Stimulated activated CD8-positive, alpha-beta memory T cell treated with anti-CD3 and anti-CD28 coated beads, Interleukin-12 subunit alpha, Interleukin-12 subunit beta, amount 100 ng/mL, for 1 hour (primary cell): Measurements from ENCODE around the gene KRTAP10-2.

ENCODE experiments used
- DNase-seq: peaks from one replicate; pipeline ENCODE4 v3.0.0-alpha.2; 2020; ENCODE audit warnings: low read depth

KRTAP10-2 gene

DNA sequence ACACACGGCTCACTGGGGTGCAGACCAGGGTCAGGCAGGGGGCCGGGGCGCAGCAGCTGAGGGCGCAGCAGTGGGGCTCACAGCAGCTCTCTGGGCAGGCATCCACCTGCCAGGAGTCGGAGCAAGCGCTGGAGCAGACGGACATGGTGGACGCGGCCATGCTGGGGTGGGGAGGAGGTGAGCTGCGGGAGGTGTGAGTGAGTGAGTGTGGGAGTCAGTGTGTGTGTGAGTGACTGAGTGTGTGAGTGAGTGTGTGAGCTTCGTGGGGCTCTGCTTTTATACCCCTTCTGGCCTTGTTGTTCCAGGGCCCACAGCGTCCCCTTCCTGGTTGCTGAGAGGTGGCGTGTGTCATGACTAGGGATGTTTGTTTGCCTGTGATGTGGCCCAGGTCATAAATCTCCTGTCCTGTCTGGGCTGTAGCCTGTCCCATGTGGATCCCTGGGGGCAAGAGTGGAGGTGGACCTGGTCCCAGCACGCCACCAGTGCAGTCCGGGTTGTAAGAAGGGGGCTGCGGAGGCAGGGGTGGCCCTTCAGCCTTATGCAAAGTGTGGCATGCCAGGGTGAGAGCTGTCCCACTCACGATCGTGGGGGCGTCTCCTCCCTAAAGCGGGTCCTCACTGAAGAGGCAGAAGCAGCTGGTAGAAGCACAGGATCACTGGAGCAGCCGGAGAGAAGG is 11.2 kb downstream of the KRTAP10-2 start, which contains the start of gene KRTAP10-1:
Gene KRTAP10-1, minus strand, starts transcription at position 205 of the 676 bp plus-strand sequence. Its CDS starts 45 bp downstream, at position 160.
- no peak for DNase-seq

DNA sequence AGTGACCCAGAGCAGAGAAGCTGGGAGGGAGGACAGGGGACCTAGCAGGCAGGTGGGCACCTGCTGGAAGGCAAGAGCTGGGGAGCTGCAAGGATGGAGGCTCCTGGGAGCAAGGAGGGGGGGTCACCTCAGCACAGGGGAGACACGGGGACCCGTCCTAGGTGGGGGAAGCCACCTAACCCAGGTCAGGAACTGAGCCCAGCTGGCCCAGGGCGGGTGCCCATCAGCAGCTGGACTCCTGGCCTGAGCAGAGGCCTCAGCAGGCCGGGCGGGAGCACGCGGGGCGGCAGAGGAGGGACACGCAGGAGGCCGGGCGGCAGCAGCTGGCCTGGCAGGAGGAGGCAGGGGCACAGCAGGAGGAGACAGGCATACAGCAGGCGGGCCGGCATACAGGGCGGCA is 12.3 kb downstream of the KRTAP10-2 start:
- no peak for DNase-seq

DNA sequence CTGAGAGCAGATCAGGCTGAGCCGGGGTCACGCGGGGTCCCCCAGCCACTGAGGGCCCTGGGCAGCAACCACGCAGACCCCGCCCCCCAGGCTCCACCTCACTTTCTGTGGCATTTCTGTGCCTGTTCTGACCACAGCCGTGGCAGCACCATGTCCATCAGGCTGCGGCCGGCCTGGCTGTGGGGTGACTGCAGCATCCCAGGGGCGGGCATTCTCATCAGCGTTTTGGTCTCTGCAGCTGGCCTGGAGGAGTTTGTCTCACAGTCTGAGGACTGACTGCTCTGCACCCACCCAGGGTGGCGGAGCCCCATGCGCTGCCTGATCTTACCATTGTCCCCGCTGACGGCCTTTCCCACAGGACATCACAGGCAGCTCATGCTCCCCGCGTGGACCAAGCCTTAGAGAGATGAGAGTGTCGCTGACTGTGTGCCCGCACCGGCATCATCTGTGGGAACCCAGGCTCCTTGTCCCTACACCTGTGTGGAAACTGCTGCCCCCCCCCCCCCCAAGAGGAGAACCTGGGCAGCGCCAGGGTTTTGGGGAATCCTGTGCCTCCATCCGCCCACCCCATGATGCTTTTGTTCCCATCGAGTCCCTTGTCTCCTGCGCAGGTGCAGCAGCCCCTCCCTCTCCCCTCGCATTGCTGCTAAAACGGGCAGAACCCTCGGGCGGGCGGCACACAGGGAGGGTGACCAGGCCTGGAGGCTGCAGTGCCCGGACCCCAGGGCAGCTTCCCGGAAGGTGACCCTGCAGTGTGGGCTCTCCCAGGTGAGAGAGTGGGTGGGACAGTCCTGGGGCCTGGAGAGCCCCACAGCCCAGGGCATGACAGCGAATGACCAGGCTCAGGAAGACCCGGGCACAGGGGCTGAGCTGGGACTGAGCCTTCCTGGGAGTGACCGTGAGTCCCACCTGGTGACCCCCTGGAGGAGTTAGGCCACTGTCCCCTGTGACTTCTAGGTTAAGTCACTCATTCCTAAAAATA is 13.1 kb downstream of the KRTAP10-2 start:
- DNase-seq = no peak

DNA sequence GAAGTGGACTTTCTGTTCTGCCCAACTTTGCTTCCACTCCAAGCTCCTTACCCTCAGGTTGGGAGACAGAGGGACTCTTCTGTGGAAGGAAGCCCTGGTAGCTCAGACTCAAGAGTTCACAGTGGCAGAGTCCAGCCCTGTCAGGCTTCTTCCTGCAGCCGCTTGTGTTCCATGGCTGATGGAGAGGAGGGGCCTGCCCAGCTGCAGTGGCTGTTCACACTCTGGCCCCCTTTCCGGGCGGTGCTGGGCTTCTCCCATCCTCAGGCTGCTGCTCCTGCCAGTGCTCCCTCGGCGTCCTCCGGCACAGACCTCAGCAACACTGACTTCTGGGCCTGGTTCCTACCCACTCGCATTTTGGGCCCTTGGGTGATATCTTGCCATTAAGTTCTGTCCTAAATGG is 15.3 kb downstream of the KRTAP10-2 start:
- no peak for DNase-seq

DNA sequence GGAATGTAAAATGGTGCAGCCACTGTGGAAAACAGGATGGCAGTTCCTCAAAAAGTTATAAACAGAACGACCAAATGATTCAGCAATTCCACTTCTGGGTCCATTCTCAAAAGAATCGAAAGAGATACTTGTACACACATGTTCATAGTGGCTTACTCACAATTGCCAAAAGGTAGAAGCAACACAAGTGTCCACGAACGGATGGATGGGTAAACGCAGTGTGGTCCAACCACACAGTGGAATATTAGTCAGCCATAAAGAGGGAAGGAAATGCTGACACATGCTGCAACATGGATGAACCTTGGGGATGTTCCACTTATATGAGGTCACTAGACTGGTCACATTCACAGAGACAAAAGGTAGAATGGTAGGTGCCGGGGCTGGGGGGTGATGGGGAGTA is 16.6 kb downstream of the KRTAP10-2 start:
- no peak for DNase-seq

DNA sequence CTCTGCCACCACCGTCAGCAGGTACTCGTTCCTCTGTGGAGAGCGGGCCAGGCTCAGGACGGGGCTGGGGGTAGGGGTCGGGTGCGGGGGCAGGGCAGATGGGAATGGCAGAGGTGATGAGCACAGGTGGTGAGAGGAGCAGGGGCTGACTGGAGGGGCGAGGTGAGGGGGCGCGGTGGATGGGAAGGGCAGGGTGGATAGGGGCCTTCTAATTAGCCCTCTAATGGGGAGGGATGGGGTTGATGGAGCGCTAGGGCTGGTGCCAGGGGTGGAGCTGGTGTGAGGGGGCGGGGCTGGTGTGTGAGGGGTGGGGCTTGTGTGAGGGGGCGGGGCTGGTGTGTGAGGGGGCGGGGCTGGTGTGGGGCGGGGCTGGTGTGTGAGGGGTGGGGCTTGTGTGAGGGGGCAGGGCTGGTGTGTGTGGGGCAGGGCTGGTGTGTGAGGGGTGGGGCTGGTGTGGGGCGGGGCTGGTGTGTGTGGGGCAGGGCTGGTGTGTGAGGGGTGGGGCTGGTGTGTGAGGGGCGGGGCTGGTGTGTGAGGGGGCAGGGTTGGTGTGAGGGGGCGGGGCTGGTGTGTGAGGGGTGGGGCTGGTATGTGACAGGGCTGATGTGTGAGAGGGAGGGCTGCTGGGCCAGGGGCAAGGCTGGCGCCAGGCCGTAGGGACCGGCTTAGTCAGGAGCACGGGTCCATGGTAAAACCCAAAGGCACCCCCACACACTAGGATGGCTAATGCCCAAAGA is 17.2 kb downstream of the KRTAP10-2 start:
- no peak for DNase-seq

DNA sequence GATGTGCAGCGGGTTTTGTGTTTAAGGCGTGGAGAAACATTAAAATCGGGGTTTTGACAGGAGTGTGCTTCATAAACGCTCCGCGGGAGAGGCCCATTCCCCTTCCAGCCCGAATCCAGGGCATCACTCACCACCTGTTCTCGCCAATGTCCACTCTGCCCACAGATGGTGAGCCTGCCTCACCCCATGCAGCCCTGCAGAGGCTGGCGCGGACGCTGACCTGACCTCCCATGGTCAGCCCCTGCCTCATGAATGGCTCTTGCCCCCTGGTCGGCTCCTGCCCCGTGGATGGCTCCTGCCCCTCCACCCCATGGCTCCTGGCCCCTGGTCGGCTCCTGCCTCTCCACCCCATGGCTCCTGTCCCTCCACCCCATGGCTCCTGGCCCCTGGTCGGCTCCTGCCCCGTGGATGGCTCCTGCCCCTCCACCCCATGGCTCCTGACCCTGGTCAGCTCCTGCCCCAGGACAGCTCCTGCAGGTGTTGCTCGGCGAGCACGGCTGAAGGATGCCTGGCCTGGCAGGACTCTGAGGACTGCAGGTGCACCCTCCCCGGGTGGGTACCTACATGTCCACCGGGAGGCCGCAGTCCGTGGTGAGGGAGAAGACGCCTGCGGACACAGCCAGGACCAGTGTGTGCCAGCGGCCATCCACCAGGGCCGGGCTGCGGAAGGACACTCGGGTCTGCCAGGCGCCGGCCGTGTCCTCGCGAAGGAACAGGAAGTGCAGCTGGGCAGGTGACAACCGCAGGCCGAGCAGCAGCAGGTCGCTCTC is 18.0 kb downstream of the KRTAP10-2 start:
- DNase-seq = no peak

DNA sequence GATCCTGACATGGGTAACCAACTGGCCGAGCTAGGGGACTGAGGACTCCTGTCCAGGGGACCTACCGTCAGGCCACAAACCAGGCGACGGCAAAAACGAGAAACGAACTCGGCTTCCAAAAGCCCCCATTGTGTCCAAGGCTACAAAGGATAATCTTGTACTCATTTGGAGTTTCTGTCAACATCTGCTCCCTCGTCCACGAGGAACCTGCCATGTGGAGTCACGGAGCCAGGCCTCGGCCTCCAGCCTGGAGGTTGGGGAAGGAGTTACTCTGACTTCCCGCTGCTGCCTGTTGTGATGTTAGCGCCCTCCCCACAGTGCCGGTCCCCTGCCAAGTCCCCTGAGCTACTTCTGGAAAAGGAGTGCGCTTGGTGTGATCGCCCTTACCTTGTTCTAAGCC is 18.6 kb downstream of the KRTAP10-2 start:
- no peak for DNase-seq

DNA sequence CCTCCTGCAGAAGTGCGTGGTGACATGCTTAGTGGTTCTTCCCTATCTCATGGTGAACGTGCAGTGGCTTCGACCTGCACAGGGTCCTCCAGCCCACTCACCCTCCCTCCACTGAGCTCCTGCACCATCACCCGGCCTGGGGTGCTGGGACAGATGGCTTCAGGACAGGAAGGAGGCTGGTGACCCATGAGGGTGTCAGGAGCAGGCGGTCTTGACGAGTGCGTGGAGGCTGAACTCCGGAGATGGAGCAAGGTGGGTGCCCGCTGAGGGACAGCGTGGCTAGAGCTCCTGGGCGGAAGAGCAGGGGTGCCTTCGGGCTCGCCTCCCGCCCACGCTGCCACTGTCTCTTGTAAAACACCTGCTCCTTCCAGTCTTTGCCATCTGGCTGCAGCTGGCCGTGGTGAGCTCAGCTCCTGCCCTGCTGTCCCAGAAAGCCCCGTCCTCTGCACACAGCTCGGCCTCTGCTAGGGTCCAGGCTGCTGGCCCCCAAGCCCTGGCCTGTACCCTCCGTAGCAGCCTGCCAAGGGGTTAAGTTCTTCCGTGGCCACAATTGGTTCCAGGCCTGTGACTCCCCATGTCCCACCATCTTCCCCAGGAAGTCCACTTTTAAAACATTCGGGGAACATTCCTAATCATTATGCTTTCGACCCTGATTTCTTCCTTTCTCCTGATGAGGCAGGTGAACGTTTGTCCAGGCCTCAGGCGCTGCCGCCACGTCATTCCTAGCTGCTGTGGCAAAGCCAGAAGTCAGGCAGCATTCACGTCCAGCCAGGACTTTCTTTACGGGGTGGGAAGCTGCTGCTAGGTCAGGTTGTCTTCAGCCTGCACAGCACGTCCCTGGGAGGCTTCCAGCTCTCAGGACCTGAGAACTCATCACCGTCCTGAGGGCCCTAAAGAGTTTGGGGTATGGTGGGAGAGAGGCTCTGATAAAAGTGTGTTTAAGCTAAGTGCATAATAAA is 19.4 kb downstream of the KRTAP10-2 start:
- no peak for DNase-seq

DNA sequence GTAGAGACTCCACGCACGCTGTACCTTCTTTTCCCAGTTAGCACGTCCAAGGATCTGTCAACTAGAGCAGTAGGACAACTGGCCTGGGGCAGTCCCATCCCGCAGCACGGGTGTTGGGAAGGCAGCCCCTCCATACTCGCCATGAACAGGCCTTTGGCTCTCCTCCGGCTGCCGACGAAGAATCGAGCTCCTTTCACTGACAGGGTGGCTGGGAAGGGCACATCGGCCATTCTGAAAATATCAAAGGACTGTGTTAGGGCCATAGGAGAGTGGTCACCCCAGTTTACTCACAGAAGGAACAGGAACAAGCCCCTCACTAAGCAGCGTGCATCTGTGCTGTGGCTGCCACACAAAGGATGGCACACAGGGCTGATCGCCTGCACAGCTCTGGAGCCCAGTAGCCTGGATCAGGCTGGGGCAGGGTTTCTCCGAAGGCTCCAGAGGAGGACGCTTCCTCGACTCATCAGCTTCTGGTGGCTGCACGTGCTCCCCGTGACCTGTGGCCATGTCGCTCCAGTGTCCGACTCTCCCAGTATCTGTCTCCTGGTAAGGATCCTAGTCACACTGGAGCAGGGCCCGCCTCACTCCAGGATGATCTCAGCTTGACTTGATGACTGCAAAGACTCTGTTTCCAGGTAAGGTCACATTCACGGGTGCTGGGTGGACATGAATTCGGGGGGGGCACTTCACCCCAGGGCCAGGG is 20.3 kb downstream of the KRTAP10-2 start:
- DNase-seq = no peak

DNA sequence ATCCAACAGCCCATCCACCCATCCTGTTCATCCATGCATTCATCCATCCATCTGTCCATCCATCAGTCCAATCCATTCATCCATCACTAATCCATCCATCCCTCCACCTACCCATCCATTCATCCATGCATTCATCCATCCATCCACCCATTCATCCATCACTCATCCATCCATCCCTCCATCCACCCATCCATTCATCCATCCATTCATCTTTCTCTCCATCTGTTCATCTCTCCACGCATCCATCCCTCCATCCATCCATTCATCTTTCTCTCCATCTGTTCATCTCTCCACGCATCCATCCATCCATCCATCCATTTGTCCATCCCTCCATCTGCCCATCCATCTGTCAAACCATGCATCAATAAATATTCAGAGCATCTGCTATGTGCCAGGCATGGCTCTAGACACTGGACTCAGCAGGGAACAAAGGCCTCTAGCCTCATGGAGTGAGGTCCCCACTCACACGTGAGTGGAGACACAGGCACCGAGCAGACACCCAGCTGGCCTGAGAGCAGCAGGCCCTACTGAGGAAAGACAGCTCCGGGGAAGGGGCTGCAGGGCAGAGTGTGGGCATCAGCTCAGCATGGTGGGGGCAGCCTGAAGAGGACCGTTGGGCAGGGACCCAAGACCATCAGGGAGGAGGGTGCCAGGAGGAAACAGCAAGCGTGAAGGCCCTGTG is 20.9 kb downstream of the KRTAP10-2 start:
- DNase-seq = no peak

DNA sequence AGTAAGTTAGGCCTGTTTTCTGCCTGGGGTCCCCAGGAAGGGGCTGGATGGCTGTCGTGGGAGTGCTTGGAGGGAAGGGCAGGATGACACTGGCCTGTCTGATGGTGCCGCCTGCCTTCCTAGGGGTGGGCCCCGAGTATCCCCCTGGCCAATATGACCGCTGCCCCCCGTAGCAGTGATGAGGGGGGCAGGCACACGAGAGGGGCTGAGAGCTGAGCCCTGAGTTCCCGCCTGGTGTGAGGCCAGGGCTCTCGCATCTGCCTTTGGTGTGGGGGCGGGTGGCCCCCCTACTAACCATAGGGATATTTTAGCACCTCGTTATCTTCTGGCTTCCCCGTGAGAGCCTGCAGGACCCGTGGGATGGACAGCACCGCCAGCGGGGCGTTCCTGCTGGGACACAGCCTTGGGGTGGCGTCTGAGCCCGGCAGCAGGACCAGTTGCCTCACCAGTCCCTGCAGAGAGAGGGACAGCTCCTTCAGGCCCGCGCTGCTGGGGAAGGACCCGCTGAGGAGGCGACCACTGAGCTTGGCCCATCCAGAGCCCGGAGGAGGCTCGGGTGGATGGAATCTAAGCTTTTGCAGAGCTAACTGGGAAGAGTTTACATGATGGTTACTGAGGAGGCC is 21.7 kb downstream of the KRTAP10-2 start:
- DNase-seq = no peak

DNA sequence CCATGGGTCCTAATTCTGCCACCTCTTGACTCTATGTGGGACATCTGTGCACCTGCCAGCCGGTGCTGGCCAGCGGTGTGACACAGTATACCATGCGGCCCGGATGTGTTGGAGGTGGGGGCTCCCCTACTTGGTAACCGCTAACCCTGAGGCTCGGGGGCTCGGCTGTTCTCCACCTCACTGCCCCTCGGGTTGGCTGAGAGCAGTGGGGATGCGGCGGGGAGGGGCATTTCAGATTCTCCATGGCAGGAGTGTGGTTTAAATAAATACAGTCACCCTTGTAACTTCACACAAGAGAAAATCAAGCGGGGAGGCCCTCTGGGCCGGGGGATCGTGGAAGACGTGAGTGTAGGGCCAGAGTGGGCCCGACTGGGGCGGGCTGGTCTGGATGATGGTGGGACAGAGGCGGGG is 22.3 kb downstream of the KRTAP10-2 start:
- DNase-seq = no peak

DNA sequence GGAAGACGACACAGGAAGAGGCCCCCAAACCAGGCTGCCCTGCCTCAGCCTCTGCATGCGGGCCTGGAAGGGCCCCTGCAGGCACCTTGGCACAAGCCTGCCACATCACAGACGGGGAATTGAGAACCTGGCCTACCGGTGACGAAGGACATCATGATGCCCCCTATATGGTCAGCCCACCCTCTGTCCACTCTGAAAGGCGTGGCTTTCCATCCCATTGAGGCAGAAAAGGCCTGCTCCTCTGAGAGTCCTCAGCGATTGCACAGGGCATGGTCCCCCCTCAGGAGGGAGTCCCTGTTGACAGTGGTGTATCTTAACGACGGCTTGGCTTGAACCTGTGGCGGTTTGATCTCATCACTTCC is 22.7 kb downstream of the KRTAP10-2 start:
- no peak for DNase-seq

DNA sequence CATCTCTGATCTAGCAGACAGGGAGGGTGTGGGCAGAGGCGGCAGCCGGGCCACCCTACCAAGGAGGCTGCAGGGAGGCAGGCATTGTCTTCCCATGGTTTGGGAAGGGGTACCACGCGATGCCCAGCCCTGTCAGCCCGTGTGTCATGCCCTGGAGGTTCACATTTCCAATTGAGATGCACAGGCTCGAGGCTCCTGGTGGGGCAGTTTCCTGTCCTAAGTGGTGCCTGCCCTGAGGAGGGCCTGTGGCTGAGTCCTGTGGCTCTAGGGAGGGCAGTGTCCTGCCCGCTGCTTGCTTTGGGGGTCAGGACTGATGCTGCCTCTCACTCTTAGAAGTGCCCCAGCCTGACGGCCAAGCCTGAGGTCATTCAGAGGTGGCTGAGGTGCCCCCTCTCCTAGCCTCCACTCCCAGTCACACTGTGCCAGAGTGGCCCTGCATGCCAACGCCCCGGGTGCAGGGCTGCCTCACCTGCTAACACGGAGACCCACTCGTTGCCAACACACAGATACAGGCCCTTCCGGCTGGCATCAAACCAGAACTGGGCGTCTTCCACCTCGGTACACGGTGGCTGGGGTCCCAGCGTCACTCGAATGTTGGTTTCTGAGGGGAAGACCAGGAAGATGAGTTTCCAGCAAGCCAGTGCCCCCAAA is 23.2 kb downstream of the KRTAP10-2 start:
- no peak for DNase-seq

DNA sequence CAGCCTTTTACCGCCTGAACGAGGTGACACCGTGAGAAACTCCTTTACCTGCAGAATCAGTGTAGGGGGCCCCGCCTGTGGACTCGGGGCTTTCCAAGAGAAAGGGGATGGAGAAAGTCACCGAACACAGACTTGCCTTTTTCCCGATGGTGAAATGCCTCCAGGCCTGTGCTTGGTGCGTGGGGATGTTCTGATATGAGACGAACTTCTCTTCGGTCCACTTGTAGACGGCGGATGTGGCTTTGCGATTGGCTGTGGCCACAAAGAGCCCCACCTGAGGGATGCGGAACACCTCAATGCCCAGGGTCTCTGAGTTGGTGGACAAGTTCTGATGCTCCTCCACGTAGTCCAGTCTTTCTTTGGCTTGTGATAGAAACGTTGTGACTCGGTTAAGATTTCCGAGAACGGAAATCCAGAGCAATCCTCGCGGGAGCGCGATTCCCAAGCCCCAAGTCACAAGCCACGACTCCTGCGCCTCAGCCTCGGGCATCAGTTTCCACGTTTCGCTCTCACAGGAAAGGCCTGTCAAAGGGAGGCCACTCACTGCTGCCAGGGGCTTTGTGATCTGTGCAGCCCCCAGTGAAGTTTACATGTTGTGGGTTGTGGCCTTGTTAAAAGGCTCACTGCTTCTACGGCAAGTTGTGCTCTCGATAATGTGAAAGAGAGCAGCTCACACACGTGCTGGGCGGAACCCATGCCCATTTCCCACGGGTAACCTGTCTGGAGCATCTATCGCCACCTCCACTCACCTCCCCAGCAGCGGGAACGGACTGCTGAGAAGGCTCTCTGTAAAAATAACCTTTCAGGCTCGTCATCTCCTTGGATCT is 23.9 kb downstream of the KRTAP10-2 start:
- DNase-seq = no peak
